Measurements from ENCODE around the gene RHOV. TPM values are rescaled to one million over a fixed set of nuclear protein-coding genes. Genes with fewer than 3 reads are reported as not detected.
"Not testable (repeated sequence)": the region's sequence is repeated elsewhere in the genome, so short reads cannot be mapped to it uniquely, and the experiment has no call there.

Gene RHOV
- total RNA-seq, 2 donors from 2014 or later: 14.9 to 18.6 TPM

- Histone ChIP-seq H3K27ac (peak overlapping the region; percentile 74), H3K9ac (ENCODE audit: low read depth in 2 of 2, low read length in 2 of 2) (peak overlapping the region in 1 of 2 donors; percentile 48), H3K9me3 (no peaks in the 10 kb centered on the region), H3K27me3 (no peaks in the 10 kb centered on the region), H3K4me1 (peaks cover 4% of the 10 kb centered on the region), H3K36me3 (no peaks in the 10 kb centered on the region), H3K4me3 (peak overlapping the region; percentile 55)
- DNase-seq: peak; percentile 86
- no peak for TF ChIP-seq CTCF (IDR thresholded peaks at IDR 0.05)
- intact Hi-C loops (cut with DNase I): no loop called here
Observed at GRCh38 chr15:40871749-40872617, 2.1 kb downstream of the RHOV start.

GRCh38 chr15:40870716-40871115, 3.3 kb downstream of the RHOV start:
- H3K27ac ChIP-seq: no peak overlapping the region
- no peak overlapping the region for H3K4me3 ChIP-seq
- no peaks in the 10 kb centered on the region for H3K36me3 ChIP-seq
- intact Hi-C loops (cut with DNase I): no loop called here
- H3K4me1 ChIP-seq: peaks cover 4% of the 10 kb centered on the region
- no peak for DNase-seq
- H3K9me3 ChIP-seq: no peaks in the 10 kb centered on the region
- peak overlapping the region in 1 of 2 donors; percentile 13 for H3K9ac ChIP-seq (ENCODE audit: low read depth in 2 of 2, low read length in 2 of 2)
- TF ChIP-seq CTCF (IDR thresholded peaks at IDR 0.05): no peak
- no peaks in the 10 kb centered on the region for H3K27me3 ChIP-seq

DNA sequence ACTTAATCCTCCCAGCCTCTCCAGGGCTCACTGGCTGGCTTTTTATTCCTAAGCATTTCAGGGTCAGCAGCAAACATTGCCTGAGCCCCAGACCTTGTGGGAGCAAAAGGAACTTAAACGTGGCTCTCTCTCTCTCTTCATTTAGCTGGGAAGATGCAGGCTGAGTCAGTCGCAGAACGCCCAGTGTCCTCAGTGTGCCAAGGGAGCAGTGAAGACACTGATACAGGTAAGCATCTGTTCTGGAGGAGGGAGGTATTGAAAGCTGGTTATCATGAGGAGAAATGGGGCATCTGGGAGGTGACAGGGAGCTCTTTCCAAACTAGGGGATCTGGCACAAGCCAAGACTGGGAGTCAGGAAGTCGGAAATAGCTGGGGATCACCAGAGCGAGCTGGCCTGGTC, 4.3 kb downstream of the RHOV start:
- H3K9me3 ChIP-seq: no peaks in the 10 kb centered on the region
- H3K4me1 ChIP-seq: peaks cover 4% of the 10 kb centered on the region
- no peaks in the 10 kb centered on the region for H3K27me3 ChIP-seq
- no peak for DNase-seq
- no peak for TF ChIP-seq CTCF (IDR thresholded peaks at IDR 0.05)
- H3K4me3 ChIP-seq: no peak overlapping the region
- H3K9ac ChIP-seq (ENCODE audit: low read depth in 2 of 2, low read length in 2 of 2): no peak overlapping the region
- H3K27ac ChIP-seq: no peak overlapping the region
- intact Hi-C loops (cut with DNase I): no loop called here
- H3K36me3 ChIP-seq: no peaks in the 10 kb centered on the region

DNA sequence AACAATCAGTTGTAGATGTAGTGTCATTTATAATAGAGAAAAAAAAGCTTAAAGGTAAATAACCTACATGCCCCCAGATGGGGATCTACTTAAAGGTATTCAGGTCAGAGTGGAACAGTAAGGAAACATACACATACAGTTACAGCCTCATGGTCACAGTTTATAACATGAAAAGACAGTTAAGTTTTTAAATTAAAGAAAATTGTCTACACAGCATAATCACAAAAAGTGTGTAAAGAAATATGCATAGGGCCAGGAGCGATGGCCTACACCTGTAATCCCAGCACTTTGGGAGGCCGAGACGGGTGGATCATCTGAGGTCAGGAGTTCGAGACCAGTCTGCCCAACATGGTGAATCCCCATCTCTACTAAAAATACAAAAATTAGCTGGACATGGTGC, 6.8 kb downstream of the RHOV start:
- Histone ChIP-seq H3K9ac (ENCODE audit: low read depth in 2 of 2, low read length in 2 of 2) (no peak overlapping the region), H3K27ac (no peak overlapping the region), H3K4me1 (no peaks in the 10 kb centered on the region), H3K36me3 (no peaks in the 10 kb centered on the region), H3K27me3 (no peaks in the 10 kb centered on the region), H3K9me3 (no peaks in the 10 kb centered on the region), H3K4me3 (no peak overlapping the region)
- TF ChIP-seq CTCF (IDR thresholded peaks at IDR 0.05): no peak
- intact Hi-C loops (cut with DNase I): no loop called here
- no peak for DNase-seq

GRCh38 chr15:40863660-40864270, 10.3 kb downstream of the RHOV start:
- H3K9me3 ChIP-seq: no peaks in the 10 kb centered on the region
- TF ChIP-seq CTCF (IDR thresholded peaks at IDR 0.05): no peak
- no peaks in the 10 kb centered on the region for H3K27me3 ChIP-seq
- no peak overlapping the region for H3K4me3 ChIP-seq
- no peaks in the 10 kb centered on the region for H3K4me1 ChIP-seq
- peak overlapping the region in 1 of 2 donors; percentile 68 for H3K9ac ChIP-seq (ENCODE audit: low read depth in 2 of 2, low read length in 2 of 2)
- no peaks in the 10 kb centered on the region for H3K36me3 ChIP-seq
- H3K27ac ChIP-seq: peak overlapping the region; percentile 62
- peak; percentile 63 for DNase-seq
- intact Hi-C loops (cut with DNase I): no loop called here

GRCh38 chr15:40861147-40861546, 12.9 kb downstream of the RHOV start:
- H3K9ac ChIP-seq (ENCODE audit: low read depth in 2 of 2, low read length in 2 of 2); H3K36me3 ChIP-seq; H3K9me3 ChIP-seq; H3K4me3 ChIP-seq; H3K27me3 ChIP-seq; DNase-seq; intact Hi-C loops (cut with DNase I): not testable (repeated sequence)
- Histone ChIP-seq H3K4me1 (peaks cover 12% of the 10 kb centered on the region), H3K27ac (peak overlapping the region; percentile 62)

All from colonic mucosa (tissue), 4 donors.